HCT116 (cell line): ENCODE results near the gene HNRNPL. TPM values are rescaled to one million over a fixed set of nuclear protein-coding genes. Genes with fewer than 3 reads are reported as not detected.

ENCODE experiments used
- ATAC-seq: fragments of 200-7000 bp; cut with Tn5 transposase; 2 replicates; pipeline ENCODE4 v1.9.1; 2020; ENCODE audit warnings: mild to moderate bottlenecking, moderate library complexity
- BruUV-seq: library from RNA; stranded (reverse); fragments of 400-500 nt; replicated peaks from 2 replicates; lab custom pipeline; 2021; lab: Mats Ljungman, UMichigan
- CTCF ChIA-PET: fragments of 300-600 bp; sonication (Branson Sonifier 250); formaldehyde crosslinking; loops from one replicate; lab custom pipeline; 2021; ENCODE audit warnings: antibody characterized with exemption; lab: Charles Lee
- POLR2A ChIA-PET: fragments of 300-600, 350-600 bp; sonication (Branson Sonifier 250); formaldehyde crosslinking; loops from one replicate; lab custom pipeline; 2021; ENCODE audit warnings: antibody characterized with exemption; lab: Charles Lee
- RAD21 ChIA-PET, 2 experiments: fragments of 300-600 bp; sonication (Branson Sonifier 250); formaldehyde crosslinking; loops; one replicate each; lab custom pipeline; 2023; ENCODE audit warnings: low total read pairs in 2 of 2; ENCODE audit not compliant: uncharacterized antibody in 2 of 2, unreplicated experiment in 2 of 2, low non-redundant PET in 1 of 2; lab: Charles Lee
- DNase-seq: peaks from one replicate; pipeline ENCODE4 v3.0.0-alpha.2; 2010; ENCODE audit warnings: low read depth, low spot score
- H2AFZ ChIP-seq: fragments of 200-600 bp; shearing (Covaris generic), sonication (generic); 2 replicates; pipeline ENCODE4 v1.6.1; 2017; ENCODE audit warnings: low read depth, mixed run types, mixed read lengths, antibody characterized with exemption, low read length; ENCODE audit not compliant: poor library complexity, severe bottlenecking
- H3K27ac ChIP-seq: 2 replicates; pipeline ENCODE4 v1.5.1; 2012; ENCODE audit warnings: low read depth, low read length
- H3K27me3 ChIP-seq: fragments of 200-600 bp; sonication (generic); 2 replicates; pipeline ENCODE4 v1.6.1; 2016; ENCODE audit warnings: mixed run types, low read length, mixed read lengths; ENCODE audit not compliant: insufficient read depth
- H3K36me3 ChIP-seq, 2 experiments: fragments of 200-500 bp in 1 of 2; fragments of 200-600 bp in 1 of 2; sonication (Bioruptor generic) in 1 of 2; sonication (generic) in 1 of 2; 2 replicates each; pipeline versions ENCODE4 v1.5.1 to v1.6.1; 2014 to 2016; ENCODE audit warnings: low read length in 2 of 2, inconsistent platforms in 1 of 2, mixed read lengths in 1 of 2, mixed run types in 1 of 2; ENCODE audit not compliant: insufficient read depth in 2 of 2, control insufficient read depth in 1 of 2
- H3K4me1 ChIP-seq, 2 experiments: fragments of 200-600 bp in 1 of 2; sonication (generic) in 1 of 2; 2 replicates each; pipeline versions ENCODE4 v1.5.1 to v1.6.1; 2012 to 2017; ENCODE audit warnings: low read length in 2 of 2, inconsistent platforms in 1 of 2, mild to moderate bottlenecking in 1 of 2, mixed read lengths in 1 of 2, mixed run types in 1 of 2, moderate library complexity in 1 of 2; ENCODE audit not compliant: insufficient read depth in 2 of 2, control insufficient read depth in 1 of 2
- H3K4me2 ChIP-seq: fragments of 200-600 bp; sonication (generic); 2 replicates; pipeline ENCODE4 v1.6.1; 2017; ENCODE audit warnings: mixed run types, low read length, mixed read lengths
- H3K4me3 ChIP-seq, 2 experiments: fragments of 200-600 bp in 1 of 2; sonication (generic) in 1 of 2; replicated peaks in 1 of 2; 2 replicates each; pipeline ENCODE4 v1.5.1; 2011 to 2016; ENCODE audit warnings: low read length in 2 of 2, control low read depth in 1 of 2, low read depth in 1 of 2, mild to moderate bottlenecking in 1 of 2, mixed read lengths in 1 of 2, mixed run types in 1 of 2
- H3K79me2 ChIP-seq: fragments of 200-600 bp; sonication (generic); 2 replicates; pipeline ENCODE4 v1.6.1; 2017; ENCODE audit warnings: mild to moderate bottlenecking, mixed run types, low read length, moderate library complexity, mixed read lengths; ENCODE audit not compliant: insufficient read depth
- H3K9ac ChIP-seq: fragments of 200-600 bp; sonication (generic); 2 replicates; pipeline ENCODE4 v1.6.1; 2016; ENCODE audit warnings: low read length, mixed read lengths
- H3K9me2 ChIP-seq: fragments of 200-600 bp; sonication (generic), shearing (Covaris generic); 2 replicates; pipeline ENCODE4 v1.6.1; 2017; ENCODE audit warnings: mixed run types, mild to moderate bottlenecking, moderate library complexity; ENCODE audit not compliant: insufficient read depth
- H3K9me3 ChIP-seq, 2 experiments: fragments of 200-500 bp in 1 of 2; fragments of 200-600 bp in 1 of 2; sonication (Bioruptor generic) in 1 of 2; sonication (generic) in 1 of 2; 2 replicates each; pipeline ENCODE4 v1.6.1; 2014 to 2017; ENCODE audit warnings: low read length in 2 of 2, mixed read lengths in 2 of 2, inconsistent platforms in 1 of 2, low read depth in 1 of 2, mild to moderate bottlenecking in 1 of 2, mixed run types in 1 of 2, moderate library complexity in 1 of 2; ENCODE audit not compliant: control insufficient read depth in 1 of 2, insufficient read depth in 1 of 2
- H4K20me1 ChIP-seq: fragments of 200-600 bp; sonication (generic), shearing (Covaris generic); 2 replicates; pipeline ENCODE4 v1.6.1; 2017; ENCODE audit warnings: mixed run types, mild to moderate bottlenecking, moderate library complexity; ENCODE audit not compliant: insufficient read depth
- CBX3 ChIP-seq: IDR thresholded peaks from 2 replicates; pipeline ENCODE4 v1.6.1; 2012; ENCODE audit warnings: low read depth
- CEBPB ChIP-seq: IDR thresholded peaks from 2 replicates; pipeline ENCODE4 v1.6.1; 2012; ENCODE audit warnings: low read depth
- EGR1 ChIP-seq: IDR thresholded peaks from 2 replicates; pipeline ENCODE4 v1.6.1; 2012; ENCODE audit warnings: low read depth
- EZH2phosphoT487 ChIP-seq: fragments of 200-600 bp; IDR thresholded peaks from 2 replicates; pipeline ENCODE4 v1.6.1; 2018; ENCODE audit warnings: antibody characterized with exemption, borderline replicate concordance
- JUND ChIP-seq: IDR thresholded peaks from 2 replicates; pipeline ENCODE4 v1.6.1; 2012
- POLR2A ChIP-seq: IDR thresholded peaks from 2 replicates; pipeline ENCODE4 v1.7.0; 2011; ENCODE audit warnings: borderline replicate concordance; ENCODE audit not compliant: insufficient read depth, insufficient read length; ENCODE audit errors: extremely low read depth
- POLR2AphosphoS5 ChIP-seq: IDR thresholded peaks from 2 replicates; pipeline ENCODE4 v1.6.1; 2011; ENCODE audit warnings: mild to moderate bottlenecking, low read depth, low read length, moderate library complexity
- RAD21 ChIP-seq: IDR thresholded peaks from 2 replicates; pipeline ENCODE4 v1.6.1; 2012; ENCODE audit warnings: low read depth, mild to moderate bottlenecking
- SIN3A ChIP-seq: IDR thresholded peaks from 2 replicates; pipeline ENCODE4 v1.6.1; 2012; ENCODE audit warnings: low read depth
- SP1 ChIP-seq: IDR thresholded peaks from 2 replicates; pipeline ENCODE4 v1.6.1; 2012; ENCODE audit warnings: low read depth
- SRF ChIP-seq: IDR thresholded peaks from 2 replicates; pipeline ENCODE4 v1.6.1; 2012; ENCODE audit warnings: low read depth
- TCF7L2 ChIP-seq: IDR thresholded peaks from 2 replicates; pipeline ENCODE4 v1.7.0; 2011; ENCODE audit warnings: borderline replicate concordance, inconsistent platforms; ENCODE audit not compliant: insufficient read depth, insufficient read length; ENCODE audit errors: extremely low read depth
- YY1 ChIP-seq: IDR thresholded peaks from 2 replicates; pipeline ENCODE4 v1.6.1; 2011; ENCODE audit warnings: low read length, low read depth, moderate library complexity, mild to moderate bottlenecking; ENCODE audit not compliant: insufficient replicate concordance; ENCODE audit errors: extremely low read depth
- ZFX ChIP-seq: fragments of 450-650 bp; IDR thresholded peaks from 2 replicates; pipeline ENCODE4 v1.6.1; 2017
- intact Hi-C: fragments of 100-400 bp; cut with micrococcal nuclease; formaldehyde crosslinking; loops from 2 replicates; pipeline ENCODE4 v1.10.0; 2022
- total RNA-seq: library from RNA; stranded (reverse); gene quantifications from one replicate; pipeline ENCODE4 v1.2.1, GENCODE V29; 2021; ENCODE audit not compliant: unreplicated experiment
- TF ChIP-seq, protein P1 (sequence below): IDR thresholded peaks from 2 replicates; pipeline ENCODE4 v1.6.1; 2011; ENCODE audit warnings: mild to moderate bottlenecking, low read length, moderate library complexity; ENCODE audit not compliant: insufficient replicate concordance; ENCODE audit errors: extremely low read depth
- TF ChIP-seq, protein P2 (sequence below): IDR thresholded peaks from 2 replicates; pipeline ENCODE4 v1.6.1; 2012
- TF ChIP-seq, protein P3 (sequence below): IDR thresholded peaks from 2 replicates; pipeline ENCODE4 v1.6.1; 2012
- TF ChIP-seq, protein P4 (sequence below), 3 experiments: fragments of 200-600 bp in 1 of 3; sonication (generic) in 1 of 3; IDR thresholded peaks in 2 of 3; conservative IDR thresholded peaks in 1 of 3; 2 replicates each; pipeline ENCODE4 v1.5.1; 2012 to 2017; ENCODE audit warnings: low read depth in 2 of 3, low read length in 2 of 3, antibody characterized with exemption in 1 of 3, borderline replicate concordance in 1 of 3, control low read depth in 1 of 3, mild to moderate bottlenecking in 1 of 3, mixed read lengths in 1 of 3, mixed run types in 1 of 3, moderate library complexity in 1 of 3; ENCODE audit not compliant: insufficient read depth in 1 of 3
- TF ChIP-seq, protein P5 (sequence below): IDR thresholded peaks from 2 replicates; pipeline ENCODE4 v1.6.1; 2012; ENCODE audit warnings: low read depth

The HNRNPL gene
- total RNA-seq, 1 experiment from 2014 or later: 551 TPM

DNA sequence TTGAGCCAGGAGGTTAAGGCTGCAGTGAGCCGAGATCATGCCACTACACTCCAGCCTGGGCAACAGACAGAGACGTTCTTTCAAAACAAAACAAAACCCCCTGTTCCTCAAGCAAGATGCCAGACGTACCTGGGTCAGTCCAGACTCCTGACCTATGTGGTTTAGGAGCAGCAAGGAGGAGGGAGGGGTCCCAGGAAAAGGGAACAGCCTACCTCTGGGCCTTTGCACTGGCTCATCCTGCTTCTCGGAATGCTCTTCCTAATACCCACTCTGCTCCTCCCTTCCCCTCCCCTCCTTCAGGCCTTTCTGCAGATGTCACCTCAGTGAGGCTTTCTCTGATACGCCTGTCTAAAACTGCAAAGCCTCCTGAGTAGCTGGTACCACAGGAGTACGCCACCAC, 18.8 kb upstream of the HNRNPL start:
- intact Hi-C loops: no loop called here
- Histone ChIP-seq H2AFZ (no peak overlapping the region), H3K4me3 (no peak overlapping the region), H3K9me3 (no peaks in the 10 kb centered on the region), H3K27ac (no peak overlapping the region), H3K4me1 (peaks cover 3 to 16% of the 10 kb centered on the region in 2 experiments; a peak in 3 of 4 replicates), H3K27me3 (no peaks in the 10 kb centered on the region), H3K9ac (no peak overlapping the region), H3K36me3 (no peaks in the 10 kb centered on the region), H4K20me1 (no peaks in the 10 kb centered on the region), H3K79me2 (no peaks in the 10 kb centered on the region), H3K4me2 (no peak overlapping the region), H3K9me2 (no peaks in the 10 kb centered on the region)
- no TSS peak for BruUV-seq
- CTCF ChIA-PET: interaction anchor here (2.0 kb wide), 1 partner anchor 19 kb away, joined by 5 read pairs; no protein-coding TSS in a partner anchor
- TF ChIP-seq ZFX (no peak), SIN3A (no peak), RAD21 (no peak), EGR1 (no peak), CBX3 (no peak), CEBPB (no peak), POLR2AphosphoS5 (no peak), SP1 (no peak), JUND (no peak), YY1 (no peak), EZH2phosphoT487 (no peak), TCF7L2 (no peak), SRF (no peak), POLR2A (no peak)
- TF ChIP-seq, protein P1, sequence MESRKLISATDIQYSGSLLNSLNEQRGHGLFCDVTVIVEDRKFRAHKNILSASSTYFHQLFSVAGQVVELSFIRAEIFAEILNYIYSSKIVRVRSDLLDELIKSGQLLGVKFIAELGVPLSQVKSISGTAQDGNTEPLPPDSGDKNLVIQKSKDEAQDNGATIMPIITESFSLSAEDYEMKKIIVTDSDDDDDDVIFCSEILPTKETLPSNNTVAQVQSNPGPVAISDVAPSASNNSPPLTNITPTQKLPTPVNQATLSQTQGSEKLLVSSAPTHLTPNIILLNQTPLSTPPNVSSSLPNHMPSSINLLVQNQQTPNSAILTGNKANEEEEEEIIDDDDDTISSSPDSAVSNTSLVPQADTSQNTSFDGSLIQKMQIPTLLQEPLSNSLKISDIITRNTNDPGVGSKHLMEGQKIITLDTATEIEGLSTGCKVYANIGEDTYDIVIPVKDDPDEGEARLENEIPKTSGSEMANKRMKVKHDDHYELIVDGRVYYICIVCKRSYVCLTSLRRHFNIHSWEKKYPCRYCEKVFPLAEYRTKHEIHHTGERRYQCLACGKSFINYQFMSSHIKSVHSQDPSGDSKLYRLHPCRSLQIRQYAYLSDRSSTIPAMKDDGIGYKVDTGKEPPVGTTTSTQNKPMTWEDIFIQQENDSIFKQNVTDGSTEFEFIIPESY: no peak
- TF ChIP-seq, protein P2, sequence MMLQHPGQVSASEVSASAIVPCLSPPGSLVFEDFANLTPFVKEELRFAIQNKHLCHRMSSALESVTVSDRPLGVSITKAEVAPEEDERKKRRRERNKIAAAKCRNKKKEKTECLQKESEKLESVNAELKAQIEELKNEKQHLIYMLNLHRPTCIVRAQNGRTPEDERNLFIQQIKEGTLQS: no peak
- TF ChIP-seq, protein P3, sequence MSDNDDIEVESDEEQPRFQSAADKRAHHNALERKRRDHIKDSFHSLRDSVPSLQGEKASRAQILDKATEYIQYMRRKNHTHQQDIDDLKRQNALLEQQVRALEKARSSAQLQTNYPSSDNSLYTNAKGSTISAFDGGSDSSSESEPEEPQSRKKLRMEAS: no peak
- TF ChIP-seq, protein P4, sequence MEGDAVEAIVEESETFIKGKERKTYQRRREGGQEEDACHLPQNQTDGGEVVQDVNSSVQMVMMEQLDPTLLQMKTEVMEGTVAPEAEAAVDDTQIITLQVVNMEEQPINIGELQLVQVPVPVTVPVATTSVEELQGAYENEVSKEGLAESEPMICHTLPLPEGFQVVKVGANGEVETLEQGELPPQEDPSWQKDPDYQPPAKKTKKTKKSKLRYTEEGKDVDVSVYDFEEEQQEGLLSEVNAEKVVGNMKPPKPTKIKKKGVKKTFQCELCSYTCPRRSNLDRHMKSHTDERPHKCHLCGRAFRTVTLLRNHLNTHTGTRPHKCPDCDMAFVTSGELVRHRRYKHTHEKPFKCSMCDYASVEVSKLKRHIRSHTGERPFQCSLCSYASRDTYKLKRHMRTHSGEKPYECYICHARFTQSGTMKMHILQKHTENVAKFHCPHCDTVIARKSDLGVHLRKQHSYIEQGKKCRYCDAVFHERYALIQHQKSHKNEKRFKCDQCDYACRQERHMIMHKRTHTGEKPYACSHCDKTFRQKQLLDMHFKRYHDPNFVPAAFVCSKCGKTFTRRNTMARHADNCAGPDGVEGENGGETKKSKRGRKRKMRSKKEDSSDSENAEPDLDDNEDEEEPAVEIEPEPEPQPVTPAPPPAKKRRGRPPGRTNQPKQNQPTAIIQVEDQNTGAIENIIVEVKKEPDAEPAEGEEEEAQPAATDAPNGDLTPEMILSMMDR (IDR thresholded peaks at IDR 0.05 in 2 of 3, conservative IDR thresholded peaks at IDR 0.05 in 1 of 3; ENCODE audit: borderline replicate concordance in 1 of 3, insufficient read depth in 1 of 3, low read depth in 2 of 3, low read length in 2 of 3): no peak
- TF ChIP-seq, protein P5, sequence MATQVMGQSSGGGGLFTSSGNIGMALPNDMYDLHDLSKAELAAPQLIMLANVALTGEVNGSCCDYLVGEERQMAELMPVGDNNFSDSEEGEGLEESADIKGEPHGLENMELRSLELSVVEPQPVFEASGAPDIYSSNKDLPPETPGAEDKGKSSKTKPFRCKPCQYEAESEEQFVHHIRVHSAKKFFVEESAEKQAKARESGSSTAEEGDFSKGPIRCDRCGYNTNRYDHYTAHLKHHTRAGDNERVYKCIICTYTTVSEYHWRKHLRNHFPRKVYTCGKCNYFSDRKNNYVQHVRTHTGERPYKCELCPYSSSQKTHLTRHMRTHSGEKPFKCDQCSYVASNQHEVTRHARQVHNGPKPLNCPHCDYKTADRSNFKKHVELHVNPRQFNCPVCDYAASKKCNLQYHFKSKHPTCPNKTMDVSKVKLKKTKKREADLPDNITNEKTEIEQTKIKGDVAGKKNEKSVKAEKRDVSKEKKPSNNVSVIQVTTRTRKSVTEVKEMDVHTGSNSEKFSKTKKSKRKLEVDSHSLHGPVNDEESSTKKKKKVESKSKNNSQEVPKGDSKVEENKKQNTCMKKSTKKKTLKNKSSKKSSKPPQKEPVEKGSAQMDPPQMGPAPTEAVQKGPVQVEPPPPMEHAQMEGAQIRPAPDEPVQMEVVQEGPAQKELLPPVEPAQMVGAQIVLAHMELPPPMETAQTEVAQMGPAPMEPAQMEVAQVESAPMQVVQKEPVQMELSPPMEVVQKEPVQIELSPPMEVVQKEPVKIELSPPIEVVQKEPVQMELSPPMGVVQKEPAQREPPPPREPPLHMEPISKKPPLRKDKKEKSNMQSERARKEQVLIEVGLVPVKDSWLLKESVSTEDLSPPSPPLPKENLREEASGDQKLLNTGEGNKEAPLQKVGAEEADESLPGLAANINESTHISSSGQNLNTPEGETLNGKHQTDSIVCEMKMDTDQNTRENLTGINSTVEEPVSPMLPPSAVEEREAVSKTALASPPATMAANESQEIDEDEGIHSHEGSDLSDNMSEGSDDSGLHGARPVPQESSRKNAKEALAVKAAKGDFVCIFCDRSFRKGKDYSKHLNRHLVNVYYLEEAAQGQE: no peak
- no peak for ATAC-seq
- RAD21 ChIA-PET: no interaction called here
- DNase-seq: no peak
- POLR2A ChIA-PET: no interaction called here
